GM23338 (cell line): ENCODE measurements around the gene IFNL1. TPM values are rescaled to one million over a fixed set of nuclear protein-coding genes. Genes with fewer than 3 reads are reported as not detected.

Experiments
- ATAC-seq: fragments of 200-7000 bp; cut with Tn5 transposase; 3 replicates; pipeline ENCODE4 v1.9.1; 2020
- DNase-seq: peaks from one replicate; pipeline ENCODE4 v3.0.0-alpha.2; 2015; ENCODE audit warnings: low spot score
- H2AFZ ChIP-seq: fragments of 200-600 bp; sonication (generic); 2 replicates; pipeline ENCODE4 v1.8.0; 2016; ENCODE audit warnings: antibody characterized with exemption, mild to moderate bottlenecking, moderate library complexity
- H3F3A ChIP-seq: fragments of 200-600 bp; sonication (generic); replicated peaks from 2 replicates; pipeline ENCODE4 v1.8.0; 2017; ENCODE audit warnings: antibody characterized with exemption, mixed run types, low read depth
- H3K27ac ChIP-seq: fragments of 200-600 bp; sonication (generic); 2 replicates; pipeline ENCODE4 v1.6.1; 2016; ENCODE audit warnings: low read depth
- H3K27me3 ChIP-seq: fragments of 200-600 bp; sonication (generic); 2 replicates; pipeline ENCODE4 v1.8.0; 2016; ENCODE audit warnings: mild to moderate bottlenecking, mixed run types, moderate library complexity; ENCODE audit not compliant: insufficient read depth
- H3K36me3 ChIP-seq: fragments of 200-600 bp; sonication (generic); 2 replicates; pipeline ENCODE4 v1.8.0; 2016; ENCODE audit warnings: mild to moderate bottlenecking; ENCODE audit not compliant: insufficient read depth
- H3K4me1 ChIP-seq: fragments of 200-600 bp; sonication (generic); 2 replicates; pipeline ENCODE4 v1.8.0; 2016; ENCODE audit warnings: mild to moderate bottlenecking, moderate library complexity; ENCODE audit not compliant: insufficient read depth
- H3K4me2 ChIP-seq: fragments of 200-600 bp; sonication (generic); 2 replicates; pipeline ENCODE4 v1.7.1; 2017; ENCODE audit warnings: mixed run types
- H3K4me3 ChIP-seq: fragments of 200-600 bp; sonication (generic); 2 replicates; pipeline ENCODE4 v1.6.1; 2016; ENCODE audit warnings: mixed run types
- H3K79me2 ChIP-seq: fragments of 200-600 bp; sonication (generic); replicated peaks from 2 replicates; pipeline ENCODE4 v1.8.0; 2017; ENCODE audit warnings: mild to moderate bottlenecking; ENCODE audit not compliant: insufficient read depth
- H3K9me2 ChIP-seq: fragments of 200-600 bp; sonication (generic); 2 replicates; pipeline ENCODE4 v1.8.0; 2017; ENCODE audit not compliant: insufficient read depth
- H4K20me1 ChIP-seq: fragments of 200-600 bp; sonication (generic); replicated peaks from 2 replicates; pipeline ENCODE4 v1.8.0; 2017; ENCODE audit warnings: mild to moderate bottlenecking; ENCODE audit not compliant: insufficient read depth
- H3K27ac Mint-ChIP-seq: 2 replicates; pipeline ENCODE4 v1.8.0; 2020; ENCODE audit warnings: inconsistent platforms, mild to moderate bottlenecking, moderate library complexity, mixed read lengths
- H3K27me3 Mint-ChIP-seq: 3 replicates; pipeline ENCODE4 v1.8.0; 2022; ENCODE audit warnings: low read depth, mild to moderate bottlenecking, moderate library complexity, mixed read lengths, inconsistent platforms; ENCODE audit not compliant: insufficient read depth, poor library complexity
- H3K36me3 Mint-ChIP-seq: 3 replicates; pipeline ENCODE4 v1.8.0; 2021; ENCODE audit warnings: low read depth, mild to moderate bottlenecking, inconsistent platforms, moderate library complexity, mixed read lengths
- H3K4me1 Mint-ChIP-seq: 3 replicates; pipeline ENCODE4 v1.8.0; 2020; ENCODE audit warnings: mild to moderate bottlenecking, inconsistent platforms, mixed read lengths
- H3K4me3 Mint-ChIP-seq: 3 replicates; pipeline ENCODE4 v1.8.0; 2021; ENCODE audit warnings: moderate library complexity, mild to moderate bottlenecking, inconsistent platforms, mixed read lengths
- H3K9me3 Mint-ChIP-seq: 3 replicates; pipeline ENCODE4 v1.8.0; 2020; ENCODE audit warnings: moderate library complexity, mild to moderate bottlenecking, inconsistent platforms, mixed read lengths
- CREB1 ChIP-seq: fragments of 250-450 bp; sonication (Bioruptor Pico); IDR thresholded peaks from 2 replicates; pipeline ENCODE4 v1.5.0; 2020; ENCODE audit warnings: low read depth, mild to moderate bottlenecking, moderate library complexity
- EZH2 ChIP-seq: fragments of 200-600 bp; sonication (generic); IDR thresholded peaks from one replicate; pipeline ENCODE4 v1.8.0; 2017; ENCODE audit warnings: antibody characterized with exemption, mild to moderate bottlenecking, low read depth; ENCODE audit not compliant: unreplicated experiment
- NANOG ChIP-seq: IDR thresholded peaks from 2 replicates; pipeline ENCODE4 v1.6.1; 2016; ENCODE audit warnings: antibody characterized with exemption, borderline replicate concordance
- POLR2AphosphoS5 ChIP-seq: IDR thresholded peaks from 2 replicates; pipeline ENCODE4 v1.6.1; 2016; ENCODE audit warnings: antibody characterized with exemption, low read depth
- STAT1 ChIP-seq: IDR thresholded peaks from one replicate; pipeline ENCODE4 v1.6.1; 2016; ENCODE audit warnings: antibody characterized with exemption; ENCODE audit not compliant: unreplicated experiment
- ZNF114 ChIP-seq: fragments of 250-450 bp; sonication (Bioruptor Pico); IDR thresholded peaks from 2 replicates; pipeline ENCODE4 v1.5.0; 2020; ENCODE audit warnings: mild to moderate bottlenecking, moderate library complexity
- ZNF331 ChIP-seq: fragments of 250-450 bp; sonication (Bioruptor Pico); IDR thresholded peaks from 2 replicates; pipeline ENCODE4 v1.5.0; 2020; ENCODE audit warnings: low read depth, mild to moderate bottlenecking, moderate library complexity
- polyA plus RNA-seq: library from polyadenylated mRNA; unstranded; fragments of >200 nt; fragmentation: Nextera tagmentation; extraction: Ambion mirVana; gene quantifications from 2 replicates; pipeline ENCODE4 v1.2.1, GENCODE V29; 2016
- total RNA-seq: library from RNA; depleted of rRNA; stranded (reverse); fragments of >200 nt; shearing (Covaris generic); gene quantifications from 2 replicates; pipeline ENCODE4 v1.2.3, GENCODE V29; 2014
- TF ChIP-seq, protein P1 (sequence below), 2 experiments: fragments of 200-600 bp in 1 of 2; sonication (generic) in 1 of 2; conservative IDR thresholded peaks; 2 replicates each; pipeline versions ENCODE4 v1.5.1 to v1.6.1; 2016 to 2017; ENCODE audit warnings: antibody characterized with exemption in 2 of 2, low read depth in 2 of 2, mild to moderate bottlenecking in 2 of 2, moderate library complexity in 1 of 2
- TF ChIP-seq, protein P2 (sequence below): IDR thresholded peaks from one replicate; pipeline ENCODE4 v1.6.1; 2018; ENCODE audit warnings: antibody characterized with exemption; ENCODE audit not compliant: unreplicated experiment
- TF ChIP-seq, protein P3 (sequence below): fragments of 250-450 bp; sonication (Bioruptor Pico); IDR thresholded peaks from 2 replicates; pipeline ENCODE4 v1.5.0; 2020; ENCODE audit warnings: mild to moderate bottlenecking, moderate library complexity

Gene IFNL1
- total and polyA plus RNA-seq, 2 experiments from 2014 or later = not detected

DNA sequence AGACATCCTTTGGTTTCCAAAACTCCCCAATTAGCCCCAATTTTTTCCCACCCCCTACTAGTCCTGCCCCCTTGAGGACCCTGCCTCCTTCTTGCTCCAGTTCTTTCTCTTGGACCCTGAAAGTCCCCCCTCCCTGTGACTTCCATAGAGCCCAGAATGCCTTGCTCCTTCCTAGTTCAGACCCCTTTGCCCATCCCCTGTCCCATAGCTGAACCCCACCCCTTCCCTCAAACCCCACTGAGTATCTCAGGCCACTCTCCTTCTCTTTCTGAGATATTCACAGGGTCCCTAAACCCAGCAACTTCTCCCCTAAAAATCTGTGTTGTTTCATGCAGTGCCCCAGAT is 25.6 kb downstream of the IFNL1 start:
- H3K9me3 Mint-ChIP-seq = peaks cover 4% of the 10 kb centered on the region; the same call in 1 of the 3 replicates
- 0 out of 2 replicates have a peak, but pooled peaks cover 2% of the 10 kb centered on the region for H3F3A ChIP-seq
- DNase-seq = no peak
- no peak overlapping the region for H2AFZ ChIP-seq
- no peaks in the 10 kb centered on the region for H3K36me3 ChIP-seq
- peak overlapping the region; percentile 67; the same call in 1 of the 3 replicates for H3K4me3 Mint-ChIP-seq
- no peak overlapping the region for H3K27ac ChIP-seq
- peaks cover 5% of the 10 kb centered on the region; the same call in 1 of the 2 replicates for H3K79me2 ChIP-seq
- H3K27me3 ChIP-seq = peaks cover 11% of the 10 kb centered on the region; the same call in 1 of the 2 replicates
- TF ChIP-seq STAT1 (no peak), ZNF114 (CRISPR knock-in tag) (no peak), CREB1 (CRISPR knock-in tag) (no peak), ZNF331 (CRISPR knock-in tag) (no peak), POLR2AphosphoS5 (no peak), NANOG (no peak), EZH2 (no peak)
- TF ChIP-seq, protein P1, sequence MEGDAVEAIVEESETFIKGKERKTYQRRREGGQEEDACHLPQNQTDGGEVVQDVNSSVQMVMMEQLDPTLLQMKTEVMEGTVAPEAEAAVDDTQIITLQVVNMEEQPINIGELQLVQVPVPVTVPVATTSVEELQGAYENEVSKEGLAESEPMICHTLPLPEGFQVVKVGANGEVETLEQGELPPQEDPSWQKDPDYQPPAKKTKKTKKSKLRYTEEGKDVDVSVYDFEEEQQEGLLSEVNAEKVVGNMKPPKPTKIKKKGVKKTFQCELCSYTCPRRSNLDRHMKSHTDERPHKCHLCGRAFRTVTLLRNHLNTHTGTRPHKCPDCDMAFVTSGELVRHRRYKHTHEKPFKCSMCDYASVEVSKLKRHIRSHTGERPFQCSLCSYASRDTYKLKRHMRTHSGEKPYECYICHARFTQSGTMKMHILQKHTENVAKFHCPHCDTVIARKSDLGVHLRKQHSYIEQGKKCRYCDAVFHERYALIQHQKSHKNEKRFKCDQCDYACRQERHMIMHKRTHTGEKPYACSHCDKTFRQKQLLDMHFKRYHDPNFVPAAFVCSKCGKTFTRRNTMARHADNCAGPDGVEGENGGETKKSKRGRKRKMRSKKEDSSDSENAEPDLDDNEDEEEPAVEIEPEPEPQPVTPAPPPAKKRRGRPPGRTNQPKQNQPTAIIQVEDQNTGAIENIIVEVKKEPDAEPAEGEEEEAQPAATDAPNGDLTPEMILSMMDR (conservative IDR thresholded peaks at IDR 0.05; ENCODE audit: low read depth in 2 of 2) = no peak
- TF ChIP-seq, protein P2, sequence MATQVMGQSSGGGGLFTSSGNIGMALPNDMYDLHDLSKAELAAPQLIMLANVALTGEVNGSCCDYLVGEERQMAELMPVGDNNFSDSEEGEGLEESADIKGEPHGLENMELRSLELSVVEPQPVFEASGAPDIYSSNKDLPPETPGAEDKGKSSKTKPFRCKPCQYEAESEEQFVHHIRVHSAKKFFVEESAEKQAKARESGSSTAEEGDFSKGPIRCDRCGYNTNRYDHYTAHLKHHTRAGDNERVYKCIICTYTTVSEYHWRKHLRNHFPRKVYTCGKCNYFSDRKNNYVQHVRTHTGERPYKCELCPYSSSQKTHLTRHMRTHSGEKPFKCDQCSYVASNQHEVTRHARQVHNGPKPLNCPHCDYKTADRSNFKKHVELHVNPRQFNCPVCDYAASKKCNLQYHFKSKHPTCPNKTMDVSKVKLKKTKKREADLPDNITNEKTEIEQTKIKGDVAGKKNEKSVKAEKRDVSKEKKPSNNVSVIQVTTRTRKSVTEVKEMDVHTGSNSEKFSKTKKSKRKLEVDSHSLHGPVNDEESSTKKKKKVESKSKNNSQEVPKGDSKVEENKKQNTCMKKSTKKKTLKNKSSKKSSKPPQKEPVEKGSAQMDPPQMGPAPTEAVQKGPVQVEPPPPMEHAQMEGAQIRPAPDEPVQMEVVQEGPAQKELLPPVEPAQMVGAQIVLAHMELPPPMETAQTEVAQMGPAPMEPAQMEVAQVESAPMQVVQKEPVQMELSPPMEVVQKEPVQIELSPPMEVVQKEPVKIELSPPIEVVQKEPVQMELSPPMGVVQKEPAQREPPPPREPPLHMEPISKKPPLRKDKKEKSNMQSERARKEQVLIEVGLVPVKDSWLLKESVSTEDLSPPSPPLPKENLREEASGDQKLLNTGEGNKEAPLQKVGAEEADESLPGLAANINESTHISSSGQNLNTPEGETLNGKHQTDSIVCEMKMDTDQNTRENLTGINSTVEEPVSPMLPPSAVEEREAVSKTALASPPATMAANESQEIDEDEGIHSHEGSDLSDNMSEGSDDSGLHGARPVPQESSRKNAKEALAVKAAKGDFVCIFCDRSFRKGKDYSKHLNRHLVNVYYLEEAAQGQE = no peak
- TF ChIP-seq, protein P3, sequence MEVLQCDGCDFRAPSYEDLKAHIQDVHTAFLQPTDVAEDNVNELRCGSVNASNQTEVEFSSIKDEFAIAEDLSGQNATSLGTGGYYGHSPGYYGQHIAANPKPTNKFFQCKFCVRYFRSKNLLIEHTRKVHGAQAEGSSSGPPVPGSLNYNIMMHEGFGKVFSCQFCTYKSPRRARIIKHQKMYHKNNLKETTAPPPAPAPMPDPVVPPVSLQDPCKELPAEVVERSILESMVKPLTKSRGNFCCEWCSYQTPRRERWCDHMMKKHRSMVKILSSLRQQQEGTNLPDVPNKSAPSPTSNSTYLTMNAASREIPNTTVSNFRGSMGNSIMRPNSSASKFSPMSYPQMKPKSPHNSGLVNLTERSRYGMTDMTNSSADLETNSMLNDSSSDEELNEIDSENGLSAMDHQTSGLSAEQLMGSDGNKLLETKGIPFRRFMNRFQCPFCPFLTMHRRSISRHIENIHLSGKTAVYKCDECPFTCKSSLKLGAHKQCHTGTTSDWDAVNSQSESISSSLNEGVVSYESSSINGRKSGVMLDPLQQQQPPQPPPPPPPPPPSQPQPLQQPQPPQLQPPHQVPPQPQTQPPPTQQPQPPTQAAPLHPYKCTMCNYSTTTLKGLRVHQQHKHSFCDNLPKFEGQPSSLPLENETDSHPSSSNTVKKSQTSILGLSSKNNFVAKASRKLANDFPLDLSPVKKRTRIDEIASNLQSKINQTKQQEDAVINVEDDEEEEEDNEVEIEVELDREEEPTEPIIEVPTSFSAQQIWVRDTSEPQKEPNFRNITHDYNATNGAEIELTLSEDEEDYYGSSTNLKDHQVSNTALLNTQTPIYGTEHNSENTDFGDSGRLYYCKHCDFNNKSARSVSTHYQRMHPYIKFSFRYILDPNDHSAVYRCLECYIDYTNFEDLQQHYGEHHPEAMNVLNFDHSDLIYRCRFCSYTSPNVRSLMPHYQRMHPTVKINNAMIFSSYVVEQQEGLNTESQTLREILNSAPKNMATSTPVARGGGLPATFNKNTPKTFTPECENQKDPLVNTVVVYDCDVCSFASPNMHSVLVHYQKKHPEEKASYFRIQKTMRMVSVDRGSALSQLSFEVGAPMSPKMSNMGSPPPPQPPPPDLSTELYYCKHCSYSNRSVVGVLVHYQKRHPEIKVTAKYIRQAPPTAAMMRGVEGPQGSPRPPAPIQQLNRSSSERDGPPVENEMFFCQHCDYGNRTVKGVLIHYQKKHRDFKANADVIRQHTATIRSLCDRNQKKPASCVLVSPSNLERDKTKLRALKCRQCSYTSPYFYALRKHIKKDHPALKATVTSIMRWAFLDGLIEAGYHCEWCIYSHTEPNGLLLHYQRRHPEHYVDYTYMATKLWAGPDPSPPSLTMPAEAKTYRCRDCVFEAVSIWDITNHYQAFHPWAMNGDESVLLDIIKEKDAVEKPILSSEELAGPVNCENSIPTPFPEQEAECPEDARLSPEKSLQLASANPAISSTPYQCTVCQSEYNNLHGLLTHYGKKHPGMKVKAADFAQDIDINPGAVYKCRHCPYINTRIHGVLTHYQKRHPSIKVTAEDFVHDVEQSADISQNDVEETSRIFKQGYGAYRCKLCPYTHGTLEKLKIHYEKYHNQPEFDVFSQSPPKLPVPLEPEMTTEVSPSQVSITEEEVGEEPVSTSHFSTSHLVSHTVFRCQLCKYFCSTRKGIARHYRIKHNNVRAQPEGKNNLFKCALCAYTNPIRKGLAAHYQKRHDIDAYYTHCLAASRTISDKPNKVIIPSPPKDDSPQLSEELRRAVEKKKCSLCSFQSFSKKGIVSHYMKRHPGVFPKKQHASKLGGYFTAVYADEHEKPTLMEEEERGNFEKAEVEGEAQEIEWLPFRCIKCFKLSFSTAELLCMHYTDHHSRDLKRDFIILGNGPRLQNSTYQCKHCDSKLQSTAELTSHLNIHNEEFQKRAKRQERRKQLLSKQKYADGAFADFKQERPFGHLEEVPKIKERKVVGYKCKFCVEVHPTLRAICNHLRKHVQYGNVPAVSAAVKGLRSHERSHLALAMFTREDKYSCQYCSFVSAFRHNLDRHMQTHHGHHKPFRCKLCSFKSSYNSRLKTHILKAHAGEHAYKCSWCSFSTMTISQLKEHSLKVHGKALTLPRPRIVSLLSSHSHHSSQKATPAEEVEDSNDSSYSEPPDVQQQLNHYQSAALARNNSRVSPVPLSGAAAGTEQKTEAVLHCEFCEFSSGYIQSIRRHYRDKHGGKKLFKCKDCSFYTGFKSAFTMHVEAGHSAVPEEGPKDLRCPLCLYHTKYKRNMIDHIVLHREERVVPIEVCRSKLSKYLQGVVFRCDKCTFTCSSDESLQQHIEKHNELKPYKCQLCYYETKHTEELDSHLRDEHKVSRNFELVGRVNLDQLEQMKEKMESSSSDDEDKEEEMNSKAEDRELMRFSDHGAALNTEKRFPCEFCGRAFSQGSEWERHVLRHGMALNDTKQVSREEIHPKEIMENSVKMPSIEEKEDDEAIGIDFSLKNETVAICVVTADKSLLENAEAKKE (CRISPR knock-in tag) = no peak
- no peaks in the 10 kb centered on the region for H3K9me2 ChIP-seq
- H3K4me3 ChIP-seq = no peak overlapping the region
- H3K27me3 Mint-ChIP-seq = peaks cover 30% of the 10 kb centered on the region
- H3K4me1 ChIP-seq = peaks cover 7% of the 10 kb centered on the region
- no peaks in the 10 kb centered on the region for H3K36me3 Mint-ChIP-seq
- no peak overlapping the region for H3K27ac Mint-ChIP-seq
- H4K20me1 ChIP-seq = no peaks in the 10 kb centered on the region
- H3K4me1 Mint-ChIP-seq = peaks cover 11% of the 10 kb centered on the region
- H3K4me2 ChIP-seq = no peak overlapping the region
- ATAC-seq = no peak
